Right lobe of liver (tissue), 4 donors: ENCODE measurements around the gene WDFY2.
A peak's percentile ranks its signal among the peaks of the same experiment; 100 is the strongest.

Experiments used
- CTCF ChIP-seq, 4 donors: fragments of 200-600 bp in 3 of 4; fragments of 450-650 bp in 1 of 4; IDR thresholded peaks; one replicate each; pipeline versions ENCODE4 v1.5.1 to v1.8.0; 2016 to 2022; ENCODE audit warnings: antibody characterized with exemption in 4 of 4, mild to moderate bottlenecking in 2 of 4
- POLR2A ChIP-seq: fragments of 450-650 bp; IDR thresholded peaks from one replicate; pipeline ENCODE4 v1.6.1; 2017; ENCODE audit warnings: antibody characterized with exemption, mild to moderate bottlenecking
- donor health status: DM: no; HTN: no; CAD: no.
- donor health status: DM: no; HTN: no; CAD: no.
- donor health status: DM: no; HTN: yes; CAD: no.

- TF ChIP-seq POLR2A (no peak), CTCF (IDR thresholded peaks at IDR 0.05) (peak; percentile 77 to 89 (median 84))
These were observed 230.8 kb downstream of the WDFY2 start for GRCh38 chr13:51814825-51815650.
